Esophagus squamous epithelium (tissue), 4 donors: ENCODE data around the gene DCTN1.

ENCODE experiments used
- POLR2A ChIP-seq, 4 donors: fragments of 450-650 bp; IDR thresholded peaks; one replicate each; pipeline ENCODE4 v1.6.1; 2017; ENCODE audit warnings: antibody characterized with exemption in 4 of 4, mild to moderate bottlenecking in 4 of 4, moderate library complexity in 3 of 4
- TF ChIP-seq, protein P1 (sequence below), 6 experiments: fragments of 450-650 bp in 4 of 6; fragments of 200-600 bp in 2 of 6; sonication (generic) in 2 of 6; IDR thresholded peaks; one replicate each; pipeline ENCODE4 v1.5.1; 2016 to 2019; ENCODE audit warnings: antibody characterized with exemption in 6 of 6, mild to moderate bottlenecking in 4 of 6, moderate library complexity in 4 of 6

DNA sequence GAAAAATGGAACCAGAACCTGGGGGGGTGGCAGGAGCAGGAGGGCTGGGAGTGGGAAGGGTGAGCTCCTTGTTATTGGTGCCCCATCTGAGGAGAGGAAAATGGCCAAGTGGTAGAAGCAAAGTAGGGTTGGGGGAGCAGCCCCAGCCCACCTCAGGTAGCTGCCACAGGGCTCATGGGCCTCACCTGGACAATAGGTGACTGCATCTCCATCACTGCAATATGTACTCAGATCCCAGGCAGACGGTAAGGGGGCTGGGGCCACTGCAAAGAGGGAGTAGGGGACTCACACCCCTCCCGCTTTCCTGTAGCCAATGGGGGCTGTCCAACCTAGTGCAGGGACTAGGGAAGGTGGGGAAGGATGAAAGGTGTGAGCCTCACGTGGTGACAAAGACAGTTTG is 37.1 kb upstream of the DCTN1 start:
- TF ChIP-seq, protein P1, sequence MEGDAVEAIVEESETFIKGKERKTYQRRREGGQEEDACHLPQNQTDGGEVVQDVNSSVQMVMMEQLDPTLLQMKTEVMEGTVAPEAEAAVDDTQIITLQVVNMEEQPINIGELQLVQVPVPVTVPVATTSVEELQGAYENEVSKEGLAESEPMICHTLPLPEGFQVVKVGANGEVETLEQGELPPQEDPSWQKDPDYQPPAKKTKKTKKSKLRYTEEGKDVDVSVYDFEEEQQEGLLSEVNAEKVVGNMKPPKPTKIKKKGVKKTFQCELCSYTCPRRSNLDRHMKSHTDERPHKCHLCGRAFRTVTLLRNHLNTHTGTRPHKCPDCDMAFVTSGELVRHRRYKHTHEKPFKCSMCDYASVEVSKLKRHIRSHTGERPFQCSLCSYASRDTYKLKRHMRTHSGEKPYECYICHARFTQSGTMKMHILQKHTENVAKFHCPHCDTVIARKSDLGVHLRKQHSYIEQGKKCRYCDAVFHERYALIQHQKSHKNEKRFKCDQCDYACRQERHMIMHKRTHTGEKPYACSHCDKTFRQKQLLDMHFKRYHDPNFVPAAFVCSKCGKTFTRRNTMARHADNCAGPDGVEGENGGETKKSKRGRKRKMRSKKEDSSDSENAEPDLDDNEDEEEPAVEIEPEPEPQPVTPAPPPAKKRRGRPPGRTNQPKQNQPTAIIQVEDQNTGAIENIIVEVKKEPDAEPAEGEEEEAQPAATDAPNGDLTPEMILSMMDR (IDR thresholded peaks at IDR 0.05): no peak
- no peak for TF ChIP-seq POLR2A (IDR thresholded peaks at IDR 0.05)
